VCaP (cell line): ENCODE data around the gene NOS2.

Source experiments
- H3K27ac ChIP-seq: fragments of 450-650 bp; 2 replicates; pipeline ENCODE4 v1.5.1; 2017
- CTCF ChIP-seq: fragments of 450-650 bp; conservative IDR thresholded peaks from 2 replicates; pipeline ENCODE4 v1.5.1; 2017; ENCODE audit warnings: mild to moderate bottlenecking, moderate library complexity

The NOS2 gene

GRCh38 chr17:27783440-27784350 lies 16.6 kb downstream of the NOS2 start:
- no peak for TF ChIP-seq CTCF
- H3K27ac ChIP-seq = no peak overlapping the region

GRCh38 chr17:27782791-27783206 lies 17.5 kb downstream of the NOS2 start:
- H3K27ac ChIP-seq = no peak overlapping the region
- TF ChIP-seq CTCF = no peak

GRCh38 chr17:27780828-27781404 lies 19.4 kb downstream of the NOS2 start:
- H3K27ac ChIP-seq = no peak overlapping the region
- no peak for TF ChIP-seq CTCF

GRCh38 chr17:27780092-27780827 lies 20.1 kb downstream of the NOS2 start:
- TF ChIP-seq CTCF = no peak
- no peak overlapping the region for H3K27ac ChIP-seq

- TF ChIP-seq CTCF = no peak
Observed at GRCh38 chr17:27778183-27778582, 22.1 kb downstream of the NOS2 start.

GRCh38 chr17:27776882-27777624 lies 23.3 kb downstream of the NOS2 start:
- no peak overlapping the region for H3K27ac ChIP-seq
- TF ChIP-seq CTCF = no peak

More at GRCh38 chr17:27778183-27778582, 22.1 kb downstream of the NOS2 start:
- no peak overlapping the region for H3K27ac ChIP-seq

GRCh38 chr17:27771586-27771985 lies 28.7 kb downstream of the NOS2 start:
- no peak for TF ChIP-seq CTCF

More at GRCh38 chr17:27771586-27771985, 28.7 kb downstream of the NOS2 start:
- H3K27ac ChIP-seq = no peak overlapping the region
